Inflammatory macrophage treated with lipopolysaccharide for 1 hour (primary cell): Measurements from ENCODE around the gene ADAMTSL2.

Source experiments
- DNase-seq, 2 donors: peaks; one replicate each; pipeline ENCODE4 v3.0.0-alpha.2; 2020 to 2022

Gene ADAMTSL2

DNA sequence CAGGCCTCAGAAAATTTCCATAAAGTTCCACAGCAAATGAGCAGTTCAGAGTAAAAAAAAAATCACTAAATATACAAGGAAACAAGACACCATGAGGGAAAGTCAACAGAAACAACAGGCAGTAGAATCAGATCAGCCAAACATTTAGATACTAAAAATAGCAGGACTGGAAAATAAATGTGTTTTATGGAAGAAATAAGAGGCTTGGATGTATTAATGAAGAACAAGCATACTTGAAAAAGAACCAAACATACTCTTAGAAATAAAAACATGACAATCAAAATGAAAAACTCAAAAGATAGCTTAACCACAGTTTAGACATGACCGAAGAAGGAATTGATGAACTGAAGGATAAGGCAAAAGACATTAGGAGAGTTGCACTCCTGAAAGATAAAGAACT lies 32.4 kb upstream of the ADAMTSL2 start:
- DNase-seq = no peak

DNA sequence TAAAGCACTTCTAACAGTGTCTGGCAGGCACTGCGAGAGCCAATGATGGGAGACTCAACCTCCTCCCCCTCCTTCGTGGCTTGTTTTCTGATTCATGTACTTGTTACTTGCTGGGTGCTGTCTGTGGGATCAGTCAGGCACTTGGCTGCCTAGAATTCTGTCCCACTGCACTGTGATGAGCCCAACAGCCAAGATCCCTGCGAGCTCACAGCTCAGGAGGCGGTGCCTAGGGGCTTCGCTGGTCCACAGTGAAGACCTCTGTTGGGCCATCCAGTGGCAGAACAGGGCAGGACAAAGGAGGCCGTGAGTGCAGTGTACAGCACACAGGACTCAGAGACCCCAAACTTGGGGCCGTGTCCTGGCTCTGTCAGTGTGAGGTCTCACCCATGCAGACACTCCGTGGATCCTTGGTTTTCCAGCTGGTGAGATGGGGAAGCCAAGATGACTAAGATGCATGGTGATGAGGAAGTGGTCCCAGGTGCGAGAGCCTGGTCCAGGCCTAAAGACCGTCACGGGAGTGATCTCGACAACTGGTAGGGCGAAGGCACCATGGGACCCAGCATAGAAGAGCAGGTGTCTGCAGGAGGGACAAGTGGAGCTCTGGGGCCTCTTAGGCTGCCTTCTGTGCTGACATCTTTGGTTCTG lies 29.2 kb upstream of the ADAMTSL2 start:
- no peak for DNase-seq

DNA sequence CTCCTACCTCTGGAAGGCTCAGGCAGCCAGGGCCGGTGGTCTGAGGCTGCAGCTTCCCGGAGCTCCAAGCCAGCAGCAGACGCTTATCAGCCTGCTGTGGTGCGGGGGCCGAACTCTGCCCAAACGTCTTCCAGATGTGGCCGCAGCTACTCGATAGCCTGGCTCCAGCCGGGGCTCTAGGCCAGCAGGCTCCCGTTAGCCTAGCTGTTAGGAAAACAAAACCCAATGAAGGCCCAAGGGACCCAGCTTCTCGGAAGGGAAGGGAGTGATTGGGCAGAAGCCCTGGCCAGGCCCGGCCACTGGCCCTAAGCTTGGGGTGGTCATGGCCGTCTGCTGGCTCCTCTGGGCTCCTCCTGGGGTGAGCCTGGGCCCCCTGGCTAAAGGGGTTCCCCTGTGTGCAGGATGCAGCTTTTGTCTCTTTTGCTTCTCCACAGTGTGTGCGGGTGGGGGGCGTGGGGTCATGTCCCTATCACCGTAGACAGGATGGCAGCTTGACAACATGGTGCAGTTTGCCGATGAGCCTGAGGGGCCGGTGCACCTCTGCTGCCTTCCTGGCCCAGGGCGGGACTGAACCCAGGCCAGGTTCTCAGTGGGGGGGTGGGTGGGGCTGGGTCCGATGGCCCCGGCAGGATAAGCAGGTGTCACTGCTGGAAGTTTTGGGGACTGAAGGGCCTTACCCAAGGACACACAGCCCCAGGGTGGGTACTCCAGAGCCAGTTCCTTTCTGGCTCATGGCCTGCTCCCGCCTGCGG lies 28.4 kb upstream of the ADAMTSL2 start:
- no peak for DNase-seq

DNA sequence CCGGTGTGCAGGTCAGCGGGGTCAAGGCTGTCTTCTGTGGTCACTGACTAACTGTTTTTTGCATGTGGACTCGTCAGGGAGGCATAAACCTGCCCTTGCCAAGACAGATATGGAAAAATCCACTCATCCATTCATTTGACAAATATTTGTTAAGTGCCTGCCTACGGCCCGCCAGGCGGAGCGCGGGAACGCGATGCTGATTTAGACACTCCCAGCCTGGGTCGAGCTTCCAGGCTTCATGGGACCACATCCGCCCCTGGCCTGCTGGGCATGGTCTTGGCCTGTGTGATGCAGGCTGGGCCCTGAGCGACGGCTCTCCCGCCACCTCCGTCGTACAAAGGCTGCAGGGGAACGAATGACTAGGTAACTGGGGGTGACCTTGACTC lies 27.9 kb upstream of the ADAMTSL2 start:
- no peak for DNase-seq

DNA sequence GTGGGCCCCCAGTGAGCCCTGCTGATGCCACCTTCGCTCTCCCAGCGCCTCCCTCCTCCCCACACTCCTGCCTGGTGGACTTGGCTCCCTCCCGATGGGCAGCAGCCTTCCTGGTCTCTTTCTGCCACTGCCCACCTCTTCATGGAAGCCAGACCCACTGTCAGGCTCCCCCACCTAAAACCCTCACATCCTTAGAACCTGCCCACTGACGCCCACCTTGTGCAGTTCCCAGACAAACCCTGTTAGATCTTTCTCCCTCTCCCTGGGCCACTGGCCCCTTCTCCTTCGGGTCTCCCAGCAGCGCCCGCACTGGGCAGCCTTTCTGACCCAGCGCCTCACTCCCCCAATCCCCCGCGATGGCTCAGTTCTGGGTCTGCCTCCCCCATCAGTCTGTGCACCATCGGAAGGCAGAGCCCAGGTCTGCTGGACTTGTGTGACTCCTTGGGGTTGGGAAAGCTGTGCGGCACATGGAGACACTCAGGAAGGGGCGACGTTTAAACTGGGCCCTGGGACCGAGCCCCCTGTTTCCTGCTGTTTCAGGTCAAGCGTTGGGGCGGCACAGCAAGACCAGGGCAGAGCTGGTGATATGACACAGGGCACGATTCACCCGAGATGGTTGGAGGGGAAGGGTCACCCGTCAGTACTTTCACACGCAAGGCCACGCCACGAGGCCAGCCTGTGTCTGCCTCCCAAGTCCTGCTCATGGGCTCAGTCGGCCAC lies 27.1 kb upstream of the ADAMTSL2 start:
- DNase-seq = no peak

DNA sequence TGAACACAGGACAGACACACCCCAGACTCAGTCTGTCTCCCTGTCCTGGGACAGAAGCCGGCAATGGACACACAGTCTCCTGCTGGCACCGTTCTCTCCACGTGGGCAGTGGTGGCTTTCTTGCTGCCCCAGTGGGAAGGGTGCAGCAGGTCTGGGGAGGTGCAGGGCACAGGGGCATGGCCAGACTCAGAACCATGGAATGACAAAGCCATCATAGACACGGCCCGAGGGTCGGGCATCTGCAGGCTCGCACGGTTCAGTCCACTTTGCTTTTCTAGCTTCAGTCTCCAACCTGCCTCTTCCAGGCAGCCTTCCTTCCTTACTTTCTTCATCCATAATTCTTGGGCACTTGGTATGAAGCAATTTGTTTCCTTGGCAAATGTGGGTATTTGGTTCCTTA lies 26.5 kb upstream of the ADAMTSL2 start:
- no peak for DNase-seq

DNA sequence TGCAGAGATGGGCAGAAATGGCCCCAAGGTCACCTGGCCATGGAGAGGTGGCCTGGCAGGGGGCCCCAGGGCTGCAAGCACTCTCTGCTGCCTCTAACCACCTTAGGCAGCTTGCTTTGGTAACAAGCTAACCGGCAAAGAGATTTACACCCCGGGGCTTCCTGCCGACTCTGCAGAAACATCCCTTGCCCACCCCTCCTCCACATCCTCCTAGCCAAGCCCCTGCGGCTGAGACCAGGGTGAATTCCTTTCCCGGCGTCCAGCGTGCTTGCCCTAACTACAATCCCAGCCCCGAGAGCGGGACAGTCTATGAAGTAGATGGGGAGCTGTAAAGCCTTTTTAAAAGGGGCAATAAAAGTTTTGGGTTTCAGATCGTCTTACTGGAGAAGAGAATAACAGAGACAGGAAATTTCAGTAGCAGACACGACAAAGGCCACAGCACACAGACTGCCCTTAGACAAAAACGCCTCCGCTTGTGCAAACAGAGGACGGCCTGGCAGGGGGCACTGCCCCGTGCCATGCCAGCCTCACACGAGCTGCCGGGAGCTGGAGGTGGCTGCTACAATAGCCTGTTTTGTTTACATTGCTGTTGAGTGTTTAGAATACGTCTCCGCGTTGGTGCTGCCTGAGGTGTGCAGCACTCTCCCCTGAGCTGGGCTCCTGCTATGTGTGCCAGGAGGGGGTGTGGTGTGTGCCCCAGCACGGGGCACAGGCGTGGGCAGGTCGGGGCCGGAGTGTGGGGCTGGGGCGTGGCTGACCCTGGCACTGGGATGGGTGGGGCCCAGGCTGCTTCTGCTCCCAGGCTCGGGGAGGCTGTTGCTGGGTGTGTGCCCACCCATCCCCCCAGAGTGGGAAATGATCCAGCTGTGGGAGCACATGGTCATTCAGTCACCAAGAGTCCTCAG lies 25.1 kb upstream of the ADAMTSL2 start:
- no peak for DNase-seq

DNA sequence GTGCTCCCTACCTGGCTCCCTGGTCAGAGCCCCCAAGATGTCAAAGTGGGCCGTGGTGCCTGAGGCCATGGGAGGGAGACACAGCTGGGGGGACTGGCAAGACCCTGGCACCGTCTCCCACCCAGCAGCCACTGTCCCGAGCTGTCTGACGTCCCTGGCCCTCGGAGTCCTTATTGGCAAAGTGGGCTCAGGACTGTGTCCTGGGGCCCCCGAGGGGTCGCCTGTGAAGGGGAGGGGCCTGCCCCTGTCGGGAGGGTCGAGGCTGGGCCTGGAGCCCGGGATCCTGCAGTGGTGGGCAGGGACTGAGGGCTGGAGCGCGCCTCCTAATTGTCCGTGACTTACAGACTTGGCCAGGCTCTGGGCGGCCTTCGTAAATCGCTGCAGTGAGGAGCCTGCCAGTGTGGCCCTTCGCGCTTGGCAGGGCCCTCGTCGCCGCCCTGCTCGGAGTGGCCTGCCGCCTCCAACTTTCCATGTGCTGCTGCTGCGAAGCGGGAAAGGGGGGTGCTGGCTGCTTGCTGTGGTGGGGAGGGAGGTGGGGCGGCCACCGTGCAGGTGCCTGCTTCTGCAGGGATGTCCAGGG lies 23.5 kb upstream of the ADAMTSL2 start:
- DNase-seq = no peak

DNA sequence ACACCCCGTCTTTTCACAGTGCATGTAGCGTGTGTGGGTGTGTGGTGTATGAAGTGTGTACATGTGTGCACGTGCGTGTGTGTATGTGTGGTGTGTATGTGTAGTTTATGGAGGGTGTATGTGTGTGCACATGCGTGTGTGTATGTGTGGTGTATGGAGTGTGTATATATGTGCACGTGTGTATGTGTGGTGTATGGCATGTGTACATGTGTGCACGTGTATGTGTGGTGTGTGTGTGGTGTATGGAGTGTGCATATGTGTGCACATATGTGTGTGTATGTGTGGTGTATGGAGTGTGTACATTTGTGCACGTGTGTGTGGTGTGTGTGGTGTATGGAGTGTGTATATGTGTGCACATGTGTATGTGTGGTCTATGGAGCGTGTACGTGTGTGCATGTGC lies 22.9 kb upstream of the ADAMTSL2 start:
- DNase-seq = no peak

DNA sequence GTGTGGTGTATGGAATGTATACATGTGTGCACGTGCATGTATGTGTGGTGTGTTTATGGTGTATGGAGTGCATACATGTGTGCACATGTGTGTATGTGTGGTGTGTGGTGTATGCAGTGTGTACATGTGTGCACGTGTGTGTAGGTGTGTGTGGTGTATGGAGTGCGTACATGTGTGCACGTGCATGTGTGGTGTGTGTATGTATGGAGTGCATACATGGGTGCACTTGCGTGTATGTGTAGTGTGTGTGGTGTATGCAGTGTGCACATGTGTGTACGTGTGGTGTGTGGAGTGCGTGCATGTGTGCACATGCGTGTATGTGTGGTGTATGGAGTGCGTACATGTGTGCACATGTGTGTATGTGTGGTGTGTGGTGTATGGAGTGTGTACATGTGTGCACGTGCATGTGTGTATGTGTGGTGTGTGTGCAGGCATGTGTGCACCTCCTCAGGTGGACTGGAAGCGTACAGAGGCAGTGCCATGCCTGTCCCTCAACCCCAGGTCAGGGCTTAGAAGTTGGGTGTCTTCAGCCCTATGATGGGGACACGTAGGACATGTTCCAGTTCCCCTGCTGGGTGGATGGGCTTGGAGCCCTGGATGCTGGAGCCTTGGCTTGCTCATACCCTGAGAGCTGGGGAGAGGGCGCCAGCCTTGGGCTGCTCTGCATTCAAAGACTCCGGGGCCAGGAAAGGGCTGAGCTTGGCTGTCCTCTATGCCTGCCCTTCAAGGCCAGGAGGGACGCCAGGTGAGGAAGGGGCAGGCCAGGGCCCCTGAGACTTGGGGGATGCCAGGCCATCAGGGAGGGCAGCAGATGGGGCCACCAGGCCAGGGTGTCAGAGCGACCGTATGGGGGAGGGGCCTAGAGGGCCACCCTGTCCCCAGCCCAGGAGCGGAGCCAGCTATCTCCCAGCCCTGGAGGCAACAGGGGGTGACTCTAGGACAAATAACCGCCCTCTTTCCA lies 22.0 kb upstream of the ADAMTSL2 start:
- DNase-seq = no peak

DNA sequence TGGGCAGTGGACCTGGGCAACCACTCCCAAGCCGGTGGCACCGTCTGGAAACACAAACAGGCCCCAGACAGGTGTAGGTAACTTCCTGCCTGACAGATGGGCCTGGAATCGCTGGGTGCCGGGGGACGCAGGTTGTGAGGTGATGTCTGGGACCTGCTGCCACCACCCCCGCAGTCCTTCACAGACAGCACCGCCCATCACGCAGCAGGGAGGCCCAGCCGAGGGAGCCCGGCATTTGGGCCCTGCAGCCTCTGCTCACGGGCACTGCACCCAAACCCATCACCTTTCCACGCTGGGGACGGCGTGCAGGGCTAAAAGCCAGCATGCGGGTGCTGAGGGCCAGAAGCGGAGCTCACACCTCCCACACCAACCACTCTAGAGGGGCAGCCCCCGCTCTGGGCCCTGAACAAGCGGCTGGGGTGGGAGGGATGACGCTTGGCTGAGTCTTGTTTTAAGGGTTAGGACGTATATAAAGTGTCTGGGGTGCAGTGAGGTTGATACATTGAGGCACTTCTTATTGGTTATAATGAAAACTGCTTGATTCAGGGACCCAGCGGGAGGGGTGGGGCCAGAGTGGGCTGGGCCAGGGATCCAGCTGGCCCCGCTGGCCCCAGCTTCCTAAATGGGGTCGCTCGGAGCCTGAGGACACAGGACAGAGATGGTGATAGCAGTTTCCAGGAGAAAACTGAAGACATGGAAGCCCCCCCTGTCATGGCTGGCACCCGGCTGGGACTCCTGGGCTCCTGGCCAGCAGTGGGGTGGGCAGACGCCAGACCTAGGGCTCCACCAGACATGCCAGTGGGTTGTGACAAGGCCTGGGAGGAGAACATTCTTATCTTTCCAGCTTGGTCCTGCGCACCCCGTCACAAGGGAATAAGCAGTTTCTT lies 21.0 kb upstream of the ADAMTSL2 start:
- DNase-seq = no peak

DNA sequence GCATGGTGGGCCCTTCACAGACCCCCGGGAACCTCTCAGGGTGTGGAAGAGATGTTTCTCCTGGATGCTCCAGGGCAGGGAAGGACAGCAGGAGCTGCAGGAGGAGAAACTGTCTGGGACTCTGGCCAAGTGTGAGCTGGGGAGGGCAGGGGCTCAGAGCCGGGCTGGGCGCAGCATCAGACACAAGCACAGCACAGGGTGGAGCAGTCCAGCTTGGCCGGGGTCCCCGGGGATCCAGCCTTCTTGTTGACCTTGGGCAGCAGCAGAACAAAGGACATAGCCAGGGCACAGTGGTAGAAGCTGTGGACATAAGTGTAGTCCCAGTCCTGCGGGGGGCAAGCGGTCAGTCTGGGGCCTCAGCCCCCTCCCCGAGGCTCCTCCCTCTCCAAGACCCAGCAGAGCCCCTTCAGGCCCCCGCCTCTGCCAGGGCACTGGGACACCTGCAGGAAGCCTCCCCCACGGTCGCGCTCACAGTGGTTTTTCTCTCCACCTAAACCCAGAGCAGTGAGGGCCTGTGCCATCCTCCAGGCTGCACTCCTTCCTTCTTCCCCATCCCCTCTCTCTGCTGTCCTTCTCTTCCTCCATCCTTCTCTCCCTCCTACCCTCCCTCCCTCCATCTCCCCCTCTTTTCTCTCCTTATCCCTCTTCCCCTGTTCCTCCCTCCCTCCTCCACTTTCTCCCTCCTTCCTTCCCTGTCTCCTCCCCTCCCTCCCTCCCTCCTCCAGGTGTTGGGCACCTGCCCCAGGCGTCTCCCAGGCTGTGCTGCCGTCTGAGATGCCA lies 19.9 kb upstream of the ADAMTSL2 start:
- no peak for DNase-seq

DNA sequence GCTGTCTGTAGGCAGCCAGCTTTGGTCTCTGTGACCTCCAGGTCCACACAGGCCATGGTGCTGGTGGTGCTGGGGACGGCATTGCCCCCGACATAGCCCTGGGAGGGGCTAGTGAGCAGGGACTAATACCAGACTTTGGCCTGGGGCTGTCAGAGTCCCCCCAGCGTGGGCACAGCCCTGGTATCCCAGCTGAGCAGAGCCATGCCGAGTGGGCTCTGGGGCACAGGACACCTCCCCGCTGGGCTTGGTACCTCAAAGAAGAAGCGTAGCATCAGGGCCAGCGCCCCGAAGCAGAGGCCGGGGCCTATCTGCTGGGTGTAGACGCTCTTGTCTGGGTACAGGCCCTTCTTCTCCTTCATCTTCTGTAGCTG lies 19.3 kb upstream of the ADAMTSL2 start:
- DNase-seq = no peak

DNA sequence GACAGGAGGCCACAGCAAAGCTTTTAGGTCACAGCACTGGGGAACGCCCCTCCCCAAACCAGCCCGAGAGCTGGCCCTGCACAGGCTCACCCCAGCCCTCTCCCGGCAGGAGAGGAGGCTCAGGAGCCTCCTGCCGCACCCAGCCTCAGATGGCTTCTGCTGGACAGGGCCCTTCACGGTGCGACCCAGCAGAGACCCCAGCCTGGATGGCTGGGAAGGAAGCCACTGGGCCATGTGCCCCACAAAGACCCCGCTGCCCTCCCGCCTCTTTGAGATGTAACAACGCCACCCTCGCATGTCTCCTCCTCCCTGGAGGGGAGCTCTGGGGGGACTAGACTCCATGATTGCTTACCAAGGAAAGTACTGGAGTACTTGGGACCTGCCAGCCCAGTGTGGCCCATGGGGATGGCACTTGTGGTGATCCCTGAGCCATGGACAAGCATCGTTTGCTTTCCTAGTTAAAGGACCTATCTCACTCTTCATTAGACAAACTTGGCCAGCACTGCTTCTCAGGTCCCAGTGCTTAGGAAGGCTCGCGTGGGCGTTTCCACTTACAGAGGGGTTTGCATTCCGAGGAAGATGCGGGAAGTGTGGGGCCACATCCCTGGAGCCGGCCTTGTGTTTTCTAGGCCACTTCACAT lies 18.8 kb upstream of the ADAMTSL2 start:
- DNase-seq = no peak

DNA sequence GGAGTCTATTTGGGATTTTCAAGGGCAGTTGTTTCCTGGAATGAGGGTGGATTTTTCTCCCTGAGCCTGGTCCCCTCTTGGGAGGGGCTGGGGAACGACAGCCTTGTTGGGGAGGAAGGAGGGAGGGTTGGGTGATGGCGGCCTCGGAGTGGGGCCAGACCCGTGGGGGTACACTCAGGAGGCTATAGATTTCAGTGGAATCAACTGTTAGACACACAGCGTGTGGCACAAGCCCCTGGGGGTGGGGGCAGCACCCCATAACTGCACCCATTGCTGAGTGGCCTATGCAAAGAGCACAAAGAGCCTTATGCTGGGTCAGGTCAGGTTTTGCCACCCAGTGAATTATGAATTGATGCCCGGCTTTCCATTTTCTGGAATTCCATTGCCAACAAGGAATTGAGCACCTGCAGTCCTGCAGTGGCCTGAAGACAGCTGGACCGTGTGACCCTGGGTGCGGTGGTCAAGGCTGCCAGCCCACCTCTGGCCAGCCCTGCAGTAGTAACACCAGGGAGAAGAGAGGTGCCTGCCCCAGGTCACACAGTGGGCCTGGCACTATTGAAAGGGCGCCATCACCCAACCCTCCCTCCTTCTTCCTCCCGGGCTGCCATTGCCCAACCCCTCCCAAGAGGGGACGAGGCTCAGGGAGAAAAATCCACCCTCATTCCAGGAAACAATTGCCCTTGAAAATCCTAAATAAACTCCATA lies 18.1 kb upstream of the ADAMTSL2 start:
- DNase-seq = no peak

DNA sequence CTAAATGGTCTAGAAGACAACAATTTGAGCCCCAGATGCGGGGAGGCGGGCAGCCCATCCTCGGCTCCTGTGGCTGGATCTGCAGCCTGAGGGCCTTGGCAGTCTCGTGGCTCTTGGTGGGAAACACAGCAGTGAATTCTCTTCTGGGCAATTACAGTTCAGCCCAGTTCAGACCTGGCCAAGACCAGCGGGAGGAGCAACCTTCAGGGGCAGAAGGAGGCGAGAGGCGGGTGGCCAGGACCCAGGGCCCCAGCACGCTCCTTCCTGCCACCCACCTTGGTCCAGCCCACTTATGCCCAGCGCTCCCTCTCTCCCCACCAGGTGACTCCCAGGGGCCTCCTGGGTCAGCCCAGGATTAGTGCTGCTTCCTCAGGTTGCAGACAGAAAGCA lies 17.5 kb upstream of the ADAMTSL2 start:
- DNase-seq = no peak

DNA sequence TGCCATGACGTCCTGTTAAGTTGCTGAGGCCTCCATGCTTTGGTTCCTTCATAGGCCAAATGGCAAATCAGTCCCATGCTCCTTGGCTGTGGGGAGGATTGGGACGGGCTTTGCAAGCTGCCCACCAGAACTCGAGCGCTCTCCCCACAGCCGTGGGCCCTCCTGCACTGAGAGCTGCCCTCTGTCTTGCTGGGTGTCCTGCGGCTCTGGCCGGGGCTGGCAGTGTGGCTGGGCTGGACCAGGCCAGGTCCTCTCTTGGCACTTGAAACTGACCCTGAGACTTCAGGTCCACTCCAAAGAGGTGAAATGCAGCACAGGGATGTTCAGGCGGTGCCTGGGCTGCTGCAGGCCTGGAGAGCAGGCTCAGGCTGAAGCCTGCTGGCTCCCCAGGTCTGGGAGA lies 16.8 kb upstream of the ADAMTSL2 start:
- no peak for DNase-seq

DNA sequence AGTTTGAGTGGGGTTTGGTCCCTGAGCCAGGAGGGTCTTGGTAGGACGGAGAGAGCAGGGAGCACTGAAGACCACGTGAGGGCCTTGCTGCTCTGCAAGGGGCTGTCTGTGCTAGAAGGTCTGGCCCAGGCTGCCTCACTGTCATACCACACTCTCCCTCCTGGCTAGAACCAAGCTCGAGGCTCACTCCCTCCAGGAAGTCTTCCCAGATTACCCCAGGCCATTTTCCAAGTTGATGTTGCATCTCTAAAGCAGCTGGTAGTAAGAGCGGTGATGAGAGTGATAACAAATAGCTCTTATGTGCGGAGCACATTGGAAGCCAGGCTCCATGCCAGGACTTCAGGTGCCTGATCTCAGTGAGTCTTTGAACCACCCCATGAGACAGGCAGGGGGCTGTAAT lies 16.3 kb upstream of the ADAMTSL2 start:
- DNase-seq = no peak
